GM23248 (cell line): Measurements from ENCODE around the gene GDNF.

Experiments
- EZH2 ChIP-seq: fragments of 200-600 bp; sonication (generic); IDR thresholded peaks from 2 replicates; pipeline ENCODE4 v1.6.1; 2018; ENCODE audit warnings: antibody characterized with exemption, mild to moderate bottlenecking; ENCODE audit not compliant: insufficient read depth, poor library complexity, severe bottlenecking
- EZH2phosphoT487 ChIP-seq: fragments of 200-600 bp; sonication (generic); IDR thresholded peaks from 2 replicates; pipeline ENCODE4 v1.6.1; 2018; ENCODE audit warnings: antibody characterized with exemption, moderate library complexity, mild to moderate bottlenecking, low read depth; ENCODE audit not compliant: insufficient read depth

DNA sequence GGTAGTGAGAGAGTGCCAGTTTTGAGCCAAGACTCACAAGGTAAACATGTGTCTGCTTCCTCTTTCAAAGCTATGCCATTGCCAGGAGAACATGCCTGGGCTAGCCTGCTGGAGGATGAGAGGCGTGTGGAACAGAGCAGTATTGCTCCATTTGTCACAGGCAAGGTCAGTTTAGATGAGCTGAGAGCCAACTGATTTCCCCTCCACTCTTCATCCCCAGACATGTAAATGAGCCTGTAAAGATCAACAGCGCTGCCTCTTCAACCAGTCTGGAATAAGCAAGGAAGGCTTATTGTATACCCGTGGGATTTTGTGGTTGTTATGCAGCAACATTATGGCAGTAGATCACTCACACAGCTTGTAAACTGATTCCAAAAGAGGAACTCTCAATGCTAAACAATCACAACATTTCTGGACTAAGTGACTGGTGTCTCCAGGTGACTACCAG is 8.2 kb upstream of the GDNF start:
- TF ChIP-seq EZH2 = no peak
- TF ChIP-seq EZH2phosphoT487 = no peak
